ENCODE results near the gene STUB1. TPM values are rescaled to one million over a fixed set of nuclear protein-coding genes. Genes with fewer than 3 reads are reported as not detected.

The STUB1 gene
- total and polyA plus RNA-seq, 2 donors (not counting 1 experiment from before 2014, with no cell fraction given), result 94.6 to 133 TPM

GRCh38 chr16:662597-662996 lies 17.6 kb upstream of the STUB1 start:
- H3K79me2 ChIP-seq (ENCODE audit: control insufficient read depth, insufficient read depth, low read length), result no peaks in the 10 kb centered on the region
- H3K9ac ChIP-seq (ENCODE audit: insufficient read depth, low read length), result no peak overlapping the region
- no peak overlapping the region for H2AFZ ChIP-seq (ENCODE audit: low read length)
- no peaks in the 10 kb centered on the region for H3K4me1 ChIP-seq (ENCODE audit: control insufficient read depth, extremely low read depth, insufficient read depth, low read length)
- no peak for DNase-seq (ENCODE audit: low read depth in 2 of 2)
- TF ChIP-seq CTCF (conservative IDR thresholded peaks at IDR 0.05 in 1 of 2, IDR thresholded peaks at IDR 0.05 in 1 of 2; ENCODE audit: low read depth in 1 of 2, low read length in 2 of 2), result no peak
- TF ChIP-seq EZH2 (IDR thresholded peaks at IDR 0.05; ENCODE audit: low read length, missing control alignments), result no peak
- no peaks in the 10 kb centered on the region for H4K20me1 ChIP-seq (ENCODE audit: control insufficient read depth, extremely low read depth, insufficient read depth, low read length)
- peaks cover 7% of the 10 kb centered on the region for H3K36me3 ChIP-seq (ENCODE audit: control insufficient read depth, insufficient read depth, low read length)
- no peak overlapping the region for H3K27ac ChIP-seq (ENCODE audit: insufficient read depth, low read length)
- no peak overlapping the region for H3K4me2 ChIP-seq (ENCODE audit: extremely low read depth, insufficient read depth, low read length)
- H3K9me3 ChIP-seq (ENCODE audit: control insufficient read depth, insufficient read depth, low read depth, low read length), result no peaks in the 10 kb centered on the region
- no peak overlapping the region for H3K4me3 ChIP-seq (replicated peaks in 1 of 4; ENCODE audit: control extremely low read depth in 1 of 4, insufficient read depth in 1 of 4, low read depth in 3 of 4, low read length in 4 of 4)
- no peaks in the 10 kb centered on the region for H3K27me3 ChIP-seq (ENCODE audit: control insufficient read depth, insufficient read depth, low read length)

- Histone ChIP-seq H2AFZ (ENCODE audit: low read length) (no peak overlapping the region), H3K27ac (ENCODE audit: insufficient read depth, low read length) (no peak overlapping the region), H3K27me3 (ENCODE audit: control insufficient read depth, insufficient read depth, low read length) (no peaks in the 10 kb centered on the region), H3K9ac (ENCODE audit: insufficient read depth, low read length) (no peak overlapping the region), H3K4me1 (ENCODE audit: control insufficient read depth, extremely low read depth, insufficient read depth, low read length) (peaks cover 7% of the 10 kb centered on the region), H3K36me3 (ENCODE audit: control insufficient read depth, insufficient read depth, low read length) (peaks cover 25% of the 10 kb centered on the region), H3K4me2 (ENCODE audit: extremely low read depth, insufficient read depth, low read length) (no peak overlapping the region), H3K79me2 (ENCODE audit: control insufficient read depth, insufficient read depth, low read length) (peaks cover 23% of the 10 kb centered on the region), H3K4me3 (replicated peaks in 1 of 4; ENCODE audit: control extremely low read depth in 1 of 4, insufficient read depth in 1 of 4, low read depth in 3 of 4, low read length in 4 of 4) (no peak overlapping the region), H3K9me3 (ENCODE audit: control insufficient read depth, insufficient read depth, low read depth, low read length) (no peaks in the 10 kb centered on the region), H4K20me1 (ENCODE audit: control insufficient read depth, extremely low read depth, insufficient read depth, low read length) (no peaks in the 10 kb centered on the region)
- no peak for DNase-seq (ENCODE audit: low read depth in 2 of 2)
- TF ChIP-seq EZH2 (IDR thresholded peaks at IDR 0.05; ENCODE audit: low read length, missing control alignments), result no peak
- no peak for TF ChIP-seq CTCF (conservative IDR thresholded peaks at IDR 0.05 in 1 of 2, IDR thresholded peaks at IDR 0.05 in 1 of 2; ENCODE audit: low read depth in 1 of 2, low read length in 2 of 2)
These were observed 13.6 kb upstream of the STUB1 start for GRCh38 chr16:666572-666971.

- no peak for DNase-seq (ENCODE audit: low read depth in 2 of 2)
- TF ChIP-seq EZH2 (IDR thresholded peaks at IDR 0.05; ENCODE audit: low read length, missing control alignments), result no peak
- no peak for TF ChIP-seq CTCF (conservative IDR thresholded peaks at IDR 0.05 in 1 of 2, IDR thresholded peaks at IDR 0.05 in 1 of 2; ENCODE audit: low read depth in 1 of 2, low read length in 2 of 2)
- no peaks in the 10 kb centered on the region for H3K9me3 ChIP-seq (ENCODE audit: control insufficient read depth, insufficient read depth, low read depth, low read length)
- no peak overlapping the region for H3K4me3 ChIP-seq (replicated peaks in 1 of 4; ENCODE audit: control extremely low read depth in 1 of 4, insufficient read depth in 1 of 4, low read depth in 3 of 4, low read length in 4 of 4)
- H3K4me2 ChIP-seq (ENCODE audit: extremely low read depth, insufficient read depth, low read length), result no peak overlapping the region
- peaks cover 31% of the 10 kb centered on the region for H3K36me3 ChIP-seq (ENCODE audit: control insufficient read depth, insufficient read depth, low read length)
- no peaks in the 10 kb centered on the region for H4K20me1 ChIP-seq (ENCODE audit: control insufficient read depth, extremely low read depth, insufficient read depth, low read length)
- peak overlapping the region; percentile 89 for H2AFZ ChIP-seq (ENCODE audit: low read length)
- peak overlapping the region; percentile 19 for H3K27ac ChIP-seq (ENCODE audit: insufficient read depth, low read length)
- H3K79me2 ChIP-seq (ENCODE audit: control insufficient read depth, insufficient read depth, low read length), result peaks cover 23% of the 10 kb centered on the region
- no peaks in the 10 kb centered on the region for H3K27me3 ChIP-seq (ENCODE audit: control insufficient read depth, insufficient read depth, low read length)
- no peak overlapping the region for H3K9ac ChIP-seq (ENCODE audit: insufficient read depth, low read length)
- H3K4me1 ChIP-seq (ENCODE audit: control insufficient read depth, extremely low read depth, insufficient read depth, low read length), result peaks cover 7% of the 10 kb centered on the region
These were observed 13.0 kb upstream of the STUB1 start for GRCh38 chr16:667113-667779.

Measured in fibroblast of lung (primary cell).